ENCODE measurements around the gene NEB. TPM values are rescaled to one million over a fixed set of nuclear protein-coding genes. Genes with fewer than 3 reads are reported as not detected.

The NEB gene
- total and polyA plus RNA-seq, 2 of the 4 experiments (the other 2 are of a cell fraction): under 0.01 TPM; not detected in 1

GRCh38 chr2:151614159-151614558 lies 120.1 kb downstream of the NEB start:
- H3K36me3 ChIP-seq (ENCODE audit: control insufficient read depth, insufficient read depth, low read length): no peaks in the 10 kb centered on the region
- H3K4me1 ChIP-seq (ENCODE audit: control insufficient read depth, insufficient read depth, low read length): no peaks in the 10 kb centered on the region
- H4K20me1 ChIP-seq (ENCODE audit: insufficient read depth, low read length): no peaks in the 10 kb centered on the region
- H4K8ac ChIP-seq (ENCODE audit: low read depth in 2 of 2, low read length in 2 of 2): no peak overlapping the region
- no peak overlapping the region for H3K4me3 ChIP-seq (ENCODE audit: insufficient read depth, low read depth, low read length)
- no peak overlapping the region for H3K56ac ChIP-seq (ENCODE audit: extremely low read depth, insufficient read depth, low read length)
- H4K91ac ChIP-seq (ENCODE audit: insufficient read depth, low read depth, low read length): no peak overlapping the region
- H3K4ac ChIP-seq (ENCODE audit: low read depth, low read length): no peak overlapping the region
- intact Hi-C loops (cut with micrococcal nuclease): no loop called here
- H2AFZ ChIP-seq (replicated peaks; ENCODE audit: low read length, poor library complexity): no peak overlapping the region
- no peak for ATAC-seq (ENCODE audit: low read depth)
- no peak for DNase-seq
- no peaks in the 10 kb centered on the region for H3K27me3 ChIP-seq (ENCODE audit: control insufficient read depth, insufficient read depth, low read length)
- H2AK9ac ChIP-seq (replicated peaks; ENCODE audit: low read depth, low read length, poor library complexity): no peak overlapping the region
- no peak overlapping the region for H3K4me2 ChIP-seq (ENCODE audit: low read depth, low read length)
- no peak overlapping the region for H2BK15ac ChIP-seq (ENCODE audit: low read depth, low read length)
- dilution Hi-C loops (cut with HindIII; ENCODE audit: low sequenced_read_pairs, unreplicated experiment): no loop called here
- CTCF ChIA-PET: no interaction called here
- H3K27ac ChIP-seq (ENCODE audit: insufficient read depth, low read length): no peak overlapping the region
- H2AK5ac ChIP-seq (ENCODE audit: low read depth, low read length): no peak overlapping the region
- H3K14ac ChIP-seq (replicated peaks; ENCODE audit: low read depth, low read length): no peak overlapping the region
- WGBS, 2 experiments (ENCODE audit: extremely low coverage in 2 of 2, insufficient read length in 1 of 2): 60% methylated on average over 2 of the region's 5 CpGs; no CpG with 5 or more reads in 1 of the 2 experiments
- H4K5ac ChIP-seq (ENCODE audit: low read depth, low read length): no peak overlapping the region
- no peaks in the 10 kb centered on the region for H3K9me1 ChIP-seq (ENCODE audit: insufficient read depth, low read length)
- BruUV-seq (replicated peaks): no TSS peak
- H3K23ac ChIP-seq (ENCODE audit: low read depth, low read length): no peak overlapping the region
- no peaks in the 10 kb centered on the region for H3K9me3 ChIP-seq (ENCODE audit: control insufficient read depth, insufficient read depth, low read length)
- no peak overlapping the region for H2BK120ac ChIP-seq (ENCODE audit: low read depth, low read length)
- H3K9ac ChIP-seq (ENCODE audit: low read depth, low read length): no peak overlapping the region
- POLR2A ChIA-PET (ENCODE audit: unreplicated experiment): no interaction called here
- no peaks in the 10 kb centered on the region for H3K79me1 ChIP-seq (ENCODE audit: low read depth in 1 of 2, low read length in 2 of 2)
- H3K18ac ChIP-seq (ENCODE audit: low read depth, low read length): no peak overlapping the region
- TF ChIP-seq SMC3 (IDR thresholded peaks at IDR 0.05; ENCODE audit: low read depth, low read length): no peak
- no peak for TF ChIP-seq MAZ (IDR thresholded peaks at IDR 0.05; ENCODE audit: borderline replicate concordance, low read depth, low read length)
- TF ChIP-seq BHLHE40 (IDR thresholded peaks at IDR 0.05; ENCODE audit: low read depth, low read length): no peak
- no peak for TF ChIP-seq RAD21 (IDR thresholded peaks at IDR 0.05; ENCODE audit: low read length)
- no peak for TF ChIP-seq CHD1 (IDR thresholded peaks at IDR 0.05; ENCODE audit: low read depth, low read length)
- no peak for TF ChIP-seq FOS (IDR thresholded peaks at IDR 0.05; ENCODE audit: low read depth, low read length)
- TF ChIP-seq CEBPB (IDR thresholded peaks at IDR 0.05; ENCODE audit: low read depth, low read length): no peak
- TF ChIP-seq USF2 (IDR thresholded peaks at IDR 0.05; ENCODE audit: low read depth, low read length): no peak
- TF ChIP-seq RFX5 (IDR thresholded peaks at IDR 0.05; ENCODE audit: low read depth, low read length): no peak
- TF ChIP-seq POLR2A (IDR thresholded peaks at IDR 0.05; ENCODE audit: low read depth, low read length): no peak
- no peak for TF ChIP-seq ELK1 (IDR thresholded peaks at IDR 0.05; ENCODE audit: borderline replicate concordance, low read depth, low read length)
- no peak for TF ChIP-seq MAFK (IDR thresholded peaks at IDR 0.05; ENCODE audit: low read depth, low read length)
- TF ChIP-seq RCOR1 (IDR thresholded peaks at IDR 0.05; ENCODE audit: insufficient replicate concordance, low read length): no peak
- no peak for TF ChIP-seq MXI1 (IDR thresholded peaks at IDR 0.05; ENCODE audit: borderline replicate concordance, low read depth, low read length)
- in situ Hi-C loops (cut with MboI; ENCODE audit: low sequenced_read_pairs): no loop called here
- H2BK20ac ChIP-seq (ENCODE audit: low read depth, low read length): no peak overlapping the region
- H2BK5ac ChIP-seq (ENCODE audit: low read depth, low read length, poor library complexity, severe bottlenecking): no peak overlapping the region

All from IMR-90 (cell line).